HG02981 (cell line): Measurements from ENCODE around the gene TCEANC2.
"Not testable (repeated sequence)": the region's sequence is repeated elsewhere in the genome, so short reads cannot be mapped to it uniquely, and the experiment has no call there.

Source experiments
- ATAC-seq: cut with Tn5 transposase; IDR thresholded peaks from one replicate; pipeline ENCODE4 v1.9.1; 2021; ENCODE audit warnings: mild to moderate bottlenecking, moderate library complexity; ENCODE audit not compliant: unreplicated experiment

The TCEANC2 gene

GRCh38 chr1:54084794-54085193 lies 31.4 kb downstream of the TCEANC2 start:
- no peak for ATAC-seq

- no peak for ATAC-seq
Measured at GRCh38 chr1:54086754-54087153, 33.3 kb downstream of the TCEANC2 start.

- no peak for ATAC-seq
Measured at GRCh38 chr1:54088385-54088784, 35.0 kb downstream of the TCEANC2 start.

GRCh38 chr1:54091666-54092065 lies 38.3 kb downstream of the TCEANC2 start:
- no peak for ATAC-seq

- no peak for ATAC-seq
Measured at GRCh38 chr1:54094001-54094729, 40.8 kb downstream of the TCEANC2 start.

- ATAC-seq = not testable (repeated sequence)
Measured at GRCh38 chr1:54094730-54095105, 41.3 kb downstream of the TCEANC2 start.

GRCh38 chr1:54095546-54096226 lies 42.3 kb downstream of the TCEANC2 start:
- no peak for ATAC-seq

- ATAC-seq = no peak
Measured at GRCh38 chr1:54096227-54096876, 42.9 kb downstream of the TCEANC2 start.

- ATAC-seq = no peak
Measured at GRCh38 chr1:54096877-54097240, 43.5 kb downstream of the TCEANC2 start.

- ATAC-seq = no peak
Measured at GRCh38 chr1:54099061-54099610, 45.7 kb downstream of the TCEANC2 start.

GRCh38 chr1:54100500-54100899 lies 47.1 kb downstream of the TCEANC2 start:
- no peak for ATAC-seq

GRCh38 chr1:54103414-54103813 lies 50.0 kb downstream of the TCEANC2 start:
- ATAC-seq = no peak

GRCh38 chr1:54104613-54105012 lies 51.2 kb downstream of the TCEANC2 start:
- not testable (repeated sequence) for ATAC-seq

GRCh38 chr1:54105080-54105479 lies 51.7 kb downstream of the TCEANC2 start:
- ATAC-seq = no peak

- ATAC-seq = no peak
Measured at GRCh38 chr1:54105736-54106269, 52.4 kb downstream of the TCEANC2 start.

- no peak for ATAC-seq
Measured at GRCh38 chr1:54107131-54107530, 53.7 kb downstream of the TCEANC2 start.

GRCh38 chr1:54108156-54108555 lies 54.7 kb downstream of the TCEANC2 start:
- no peak for ATAC-seq

- no peak for ATAC-seq
Measured at GRCh38 chr1:54109129-54110090, 56.0 kb downstream of the TCEANC2 start.

GRCh38 chr1:54110996-54111395 lies 57.6 kb downstream of the TCEANC2 start:
- no peak for ATAC-seq

GRCh38 chr1:54111624-54112023 lies 58.2 kb downstream of the TCEANC2 start:
- no peak for ATAC-seq
